Neural progenitor cell (in vitro differentiated cells): ENCODE measurements around the gene NDUFAF2.

Experiments used
- CTCF ChIP-seq: fragments of 200-600 bp; sonication (generic); IDR thresholded peaks from 2 replicates; pipeline ENCODE4 v1.5.1; 2017; ENCODE audit warnings: antibody characterized with exemption, mild to moderate bottlenecking
- EZH2 ChIP-seq: fragments of 200-600 bp; sonication (generic); IDR thresholded peaks from 2 replicates; pipeline ENCODE4 v1.6.1; 2017; ENCODE audit warnings: antibody characterized with exemption, mild to moderate bottlenecking, moderate library complexity
- EZH2phosphoT487 ChIP-seq: fragments of 200-600 bp; sonication (generic); IDR thresholded peaks from 2 replicates; pipeline ENCODE4 v1.6.1; 2017; ENCODE audit warnings: antibody characterized with exemption

DNA sequence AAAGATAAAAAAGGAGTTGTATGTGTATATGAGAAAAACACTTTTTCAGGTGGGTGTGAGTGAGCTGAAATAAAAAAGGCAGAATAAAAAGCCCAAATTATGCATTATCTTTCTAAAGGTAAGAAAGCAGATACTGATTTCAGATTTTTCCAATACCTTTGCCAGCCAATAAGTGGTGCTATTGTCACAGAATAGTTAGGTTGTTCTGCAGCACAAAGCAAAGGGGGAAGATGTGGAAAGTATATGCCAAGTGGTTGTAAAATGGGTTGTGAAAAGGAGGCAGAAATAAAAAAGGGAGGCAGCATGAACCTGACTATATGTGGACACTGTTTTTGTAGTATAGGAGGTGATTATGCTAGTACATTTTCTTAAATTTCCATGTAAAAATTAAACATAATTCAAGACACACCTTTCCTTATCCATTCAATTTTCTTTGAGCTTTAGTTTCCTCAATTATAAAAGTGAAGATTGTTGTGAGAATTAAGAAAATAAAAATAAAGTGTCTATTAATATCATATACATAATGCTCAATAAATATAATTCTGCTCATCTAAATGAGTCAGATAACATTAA is 110.5 kb downstream of the NDUFAF2 start:
- no peak for TF ChIP-seq EZH2
- TF ChIP-seq CTCF, result peak; percentile 85
- no peak for TF ChIP-seq EZH2phosphoT487
